ENCODE data around the gene ALMS1. TPM values are rescaled to one million over a fixed set of nuclear protein-coding genes. Genes with fewer than 3 reads are reported as not detected.

ALMS1 gene
- total and polyA plus RNA-seq, 7 donors = 3.7 to 8.2 (median 6.0) TPM

DNA sequence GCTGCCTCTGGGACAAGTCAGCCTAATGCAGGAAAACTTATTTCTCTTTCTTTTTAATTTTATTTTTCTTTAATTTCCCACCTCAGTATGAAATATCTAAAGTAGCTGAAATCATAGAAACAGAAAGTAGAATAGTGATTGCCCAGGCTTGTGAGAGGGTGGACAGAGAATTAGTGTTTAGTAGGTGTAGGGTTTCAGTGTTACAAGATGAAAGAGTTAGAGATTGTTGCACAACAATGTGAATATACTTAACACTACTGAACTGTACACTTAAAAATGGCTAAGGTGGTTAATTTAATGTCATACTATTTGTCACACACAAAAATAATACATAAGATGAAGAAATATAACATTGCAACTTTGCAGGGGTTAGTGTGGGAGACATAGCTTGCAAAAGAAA, 175.8 kb downstream of the ALMS1 start:
- Histone ChIP-seq H3K27ac (no peak overlapping the region), H3K9me3 (no peaks in the 10 kb centered on the region), H3K4me1 (no peaks in the 10 kb centered on the region), H3K27me3 (ENCODE audit: insufficient read depth in 3 of 3, low read length in 2 of 3) (no peaks in the 10 kb centered on the region), H3K4me3 (no peak overlapping the region), H3K36me3 (ENCODE audit: insufficient read depth in 1 of 2, low read depth in 1 of 2) (peaks cover 0 to 25% of the 10 kb centered on the region in 2 donors)
- TF ChIP-seq, protein P1, sequence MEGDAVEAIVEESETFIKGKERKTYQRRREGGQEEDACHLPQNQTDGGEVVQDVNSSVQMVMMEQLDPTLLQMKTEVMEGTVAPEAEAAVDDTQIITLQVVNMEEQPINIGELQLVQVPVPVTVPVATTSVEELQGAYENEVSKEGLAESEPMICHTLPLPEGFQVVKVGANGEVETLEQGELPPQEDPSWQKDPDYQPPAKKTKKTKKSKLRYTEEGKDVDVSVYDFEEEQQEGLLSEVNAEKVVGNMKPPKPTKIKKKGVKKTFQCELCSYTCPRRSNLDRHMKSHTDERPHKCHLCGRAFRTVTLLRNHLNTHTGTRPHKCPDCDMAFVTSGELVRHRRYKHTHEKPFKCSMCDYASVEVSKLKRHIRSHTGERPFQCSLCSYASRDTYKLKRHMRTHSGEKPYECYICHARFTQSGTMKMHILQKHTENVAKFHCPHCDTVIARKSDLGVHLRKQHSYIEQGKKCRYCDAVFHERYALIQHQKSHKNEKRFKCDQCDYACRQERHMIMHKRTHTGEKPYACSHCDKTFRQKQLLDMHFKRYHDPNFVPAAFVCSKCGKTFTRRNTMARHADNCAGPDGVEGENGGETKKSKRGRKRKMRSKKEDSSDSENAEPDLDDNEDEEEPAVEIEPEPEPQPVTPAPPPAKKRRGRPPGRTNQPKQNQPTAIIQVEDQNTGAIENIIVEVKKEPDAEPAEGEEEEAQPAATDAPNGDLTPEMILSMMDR (IDR thresholded peaks at IDR 0.05) = no peak
- DNase-seq (no peak), ATAC-seq (no peak)
- intact Hi-C loops (cut with DNase I) = no loop called here

DNA sequence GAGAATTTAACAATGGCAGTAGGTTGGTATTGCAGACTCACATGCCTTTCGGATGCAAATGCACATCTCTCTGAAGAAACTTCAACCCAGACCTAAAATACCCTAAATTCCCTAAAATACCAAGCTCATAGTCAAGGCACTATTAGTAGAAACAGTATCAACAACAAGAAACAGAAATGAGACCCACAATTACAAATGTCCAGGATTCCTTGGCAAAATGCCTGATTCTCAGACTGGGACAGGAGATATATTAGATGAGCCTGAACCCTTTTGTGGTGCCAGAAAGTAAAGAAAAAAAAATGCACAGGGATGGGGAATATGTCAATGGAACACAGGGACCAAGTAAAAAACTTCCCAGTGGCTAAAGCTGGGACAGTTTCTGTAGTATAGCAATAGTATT, 179.3 kb downstream of the ALMS1 start:
- 96 to 100% (median 98%) methylated on average over 1 of the region's 1 CpG for WGBS, 3 donors
- no peak for DNase-seq
- Histone ChIP-seq H3K27me3 (ENCODE audit: insufficient read depth in 3 of 3, low read length in 2 of 3) (no peaks in the 10 kb centered on the region), H3K36me3 (ENCODE audit: insufficient read depth in 1 of 2, low read depth in 1 of 2) (peaks cover 0 to 14% of the 10 kb centered on the region in 2 donors), H3K27ac (no peak overlapping the region), H3K9me3 (no peaks in the 10 kb centered on the region), H3K4me3 (no peak overlapping the region), H3K4me1 (no peaks in the 10 kb centered on the region)
- TF ChIP-seq, protein P1 (IDR thresholded peaks at IDR 0.05) = no peak
- no peak for ATAC-seq
- intact Hi-C loops (cut with DNase I) = no loop called here

DNA sequence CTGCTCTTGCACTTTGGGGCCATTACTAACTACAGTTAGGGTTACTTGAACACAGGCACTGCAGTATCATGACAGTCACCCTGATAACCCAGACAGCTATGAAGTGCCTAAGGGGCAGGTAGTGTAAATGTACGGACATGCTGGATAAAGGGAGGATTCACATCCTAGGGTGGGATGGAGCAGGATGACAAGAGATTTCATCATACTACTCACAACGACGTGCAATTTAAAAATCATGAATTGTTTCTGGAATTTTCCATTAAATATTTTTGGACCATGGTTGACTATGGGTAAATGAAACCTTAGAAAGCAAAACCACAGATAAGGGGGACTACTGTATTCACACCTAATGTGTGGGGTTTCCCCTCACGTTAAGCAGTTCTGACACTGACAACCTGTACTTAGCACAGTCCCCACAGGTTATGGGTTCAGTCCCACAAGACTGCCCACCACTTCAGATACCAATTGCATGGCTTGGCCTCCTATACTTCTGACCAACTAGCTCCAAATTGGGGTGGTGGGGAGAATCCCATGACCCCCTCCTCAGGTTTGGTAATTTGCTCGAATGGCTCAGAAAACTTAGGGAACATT, 180.7 kb downstream of the ALMS1 start:
- DNase-seq = no peak
- 94 to 98% (median 96%) methylated on average over 5 of the region's 5 CpGs for WGBS, 3 donors

DNA sequence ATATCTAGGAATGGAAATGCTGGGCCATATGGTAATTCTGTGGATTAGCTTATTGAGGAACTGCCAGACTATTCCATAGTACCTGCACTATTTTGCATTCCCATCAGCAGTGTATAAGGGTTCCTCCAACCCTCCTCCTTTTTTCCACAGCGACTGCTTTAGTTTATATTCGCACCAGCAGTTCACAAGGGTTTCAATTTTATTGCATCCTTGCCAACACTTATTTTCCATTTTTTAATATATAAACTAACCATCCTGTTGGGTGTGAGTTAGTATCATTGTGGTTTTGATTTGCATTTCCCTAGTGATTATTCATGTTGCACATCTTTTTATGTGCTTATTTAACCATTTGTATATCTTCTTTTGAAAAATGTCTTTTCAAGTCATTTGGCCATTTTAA, 189.6 kb downstream of the ALMS1 start:
- 75 to 98% (median 91%) methylated on average over 2 of the region's 2 CpGs for WGBS, 3 donors
- H3K27ac ChIP-seq = no peak overlapping the region
- DNase-seq (no peak), ATAC-seq (no peak)
- H3K27me3 ChIP-seq (ENCODE audit: insufficient read depth in 3 of 3, low read length in 2 of 3) = no peaks in the 10 kb centered on the region
- intact Hi-C loops (cut with DNase I) = no loop called here
- no peaks in the 10 kb centered on the region for H3K9me3 ChIP-seq
- H3K4me1 ChIP-seq = no peaks in the 10 kb centered on the region
- no peak overlapping the region for H3K4me3 ChIP-seq
- TF ChIP-seq, protein P1 (IDR thresholded peaks at IDR 0.05) = no peak
- peaks cover 0 to 14% of the 10 kb centered on the region in 2 donors for H3K36me3 ChIP-seq (ENCODE audit: insufficient read depth in 1 of 2, low read depth in 1 of 2)

More for the DNA sequence above, 180.7 kb downstream of the ALMS1 start:
- TF ChIP-seq, protein P1 (IDR thresholded peaks at IDR 0.05) = no peak
- H3K36me3 ChIP-seq (ENCODE audit: insufficient read depth in 1 of 2, low read depth in 1 of 2) = peaks cover 0 to 3% of the 10 kb centered on the region in 2 donors
- intact Hi-C loops (cut with DNase I) = no loop called here
- no peaks in the 10 kb centered on the region for H3K9me3 ChIP-seq
- ATAC-seq = no peak
- H3K27ac ChIP-seq = no peak overlapping the region
- no peaks in the 10 kb centered on the region for H3K4me1 ChIP-seq
- H3K4me3 ChIP-seq = no peak overlapping the region
- no peaks in the 10 kb centered on the region for H3K27me3 ChIP-seq (ENCODE audit: insufficient read depth in 3 of 3, low read length in 2 of 3)

DNA sequence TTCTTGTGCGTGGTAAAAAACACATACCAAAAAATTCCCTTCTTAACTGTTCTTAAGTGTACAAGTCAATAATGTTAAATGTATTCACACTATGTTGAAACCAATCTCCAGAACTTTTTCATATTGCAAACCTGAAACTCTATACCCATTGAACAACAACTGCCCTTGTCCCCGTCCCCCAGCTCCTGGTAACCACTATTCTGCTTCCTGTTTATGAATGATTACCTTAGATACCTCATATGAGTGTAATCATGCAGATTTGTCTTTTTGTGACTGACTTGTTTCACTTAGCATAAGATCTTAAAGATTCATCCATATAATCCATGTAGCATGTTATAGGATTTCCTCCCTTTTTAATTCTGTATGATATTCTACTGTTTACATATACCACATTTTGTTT, 196.7 kb downstream of the ALMS1 start:
- DNase-seq = no peak
- H3K4me3 ChIP-seq = no peak overlapping the region
- TF ChIP-seq, protein P1 (IDR thresholded peaks at IDR 0.05) = no peak
- no peaks in the 10 kb centered on the region for H3K36me3 ChIP-seq (ENCODE audit: insufficient read depth in 1 of 2, low read depth in 1 of 2)
- H3K9me3 ChIP-seq = no peaks in the 10 kb centered on the region
- WGBS, 3 donors = 82 to 86% (median 82%) methylated on average over 2 of the region's 2 CpGs
- H3K4me1 ChIP-seq = no peaks in the 10 kb centered on the region
- ATAC-seq = no peak
- H3K27me3 ChIP-seq (ENCODE audit: insufficient read depth in 3 of 3, low read length in 2 of 3) = no peaks in the 10 kb centered on the region
- H3K27ac ChIP-seq = no peak overlapping the region
- intact Hi-C loops (cut with DNase I) = no loop called here
